GM12801 (cell line): ENCODE data around the gene ACTA2.

Experiments used
- CTCF ChIP-seq: IDR thresholded peaks from one replicate; pipeline ENCODE4 v1.5.1; 2011; ENCODE audit warnings: control low read depth; ENCODE audit not compliant: insufficient read length; ENCODE audit errors: extremely low read depth

The ACTA2 gene

GRCh38 chr10:88911116-88911515, 41.5 kb downstream of the ACTA2 start:
- no peak for TF ChIP-seq CTCF

- no peak for TF ChIP-seq CTCF
Measured at GRCh38 chr10:88908194-88908593, 44.4 kb downstream of the ACTA2 start.

DNA sequence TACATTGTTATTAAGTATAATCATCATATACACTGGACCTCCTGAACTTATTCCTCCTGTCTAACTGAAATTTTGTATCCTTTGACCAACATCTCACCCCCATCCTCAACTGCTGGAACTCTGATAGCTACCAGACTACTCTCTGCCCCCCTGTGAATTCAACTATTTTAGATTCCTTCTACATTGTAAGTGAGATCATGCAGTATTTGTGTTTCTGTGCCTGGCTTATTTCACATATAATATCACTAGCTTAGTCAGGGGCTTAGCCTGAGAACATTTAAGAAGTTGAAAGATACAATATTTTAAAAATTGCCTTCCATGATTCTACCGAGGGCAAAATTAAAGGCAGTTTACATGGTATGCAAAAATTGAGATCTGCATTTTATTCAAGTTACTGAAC, 45.7 kb downstream of the ACTA2 start:
- no peak for TF ChIP-seq CTCF

DNA sequence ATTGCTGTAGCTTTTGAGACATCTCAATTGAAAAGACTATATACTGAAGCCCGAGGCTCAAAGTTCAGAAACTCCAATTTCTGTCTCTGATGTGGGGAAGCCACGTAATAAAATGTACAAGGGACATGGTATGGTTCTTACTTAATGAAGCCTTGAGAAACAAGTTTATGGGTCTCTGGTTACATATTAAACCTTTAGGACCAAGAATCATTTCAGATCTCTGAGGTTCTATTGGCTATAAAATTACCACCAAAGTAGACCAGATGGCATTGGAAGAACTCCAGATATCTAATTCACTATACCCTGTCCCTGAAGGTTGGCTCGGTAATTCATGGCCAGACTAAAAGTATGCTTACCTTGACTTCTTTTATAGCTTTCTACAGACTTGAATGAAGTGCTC, 48.9 kb downstream of the ACTA2 start:
- no peak for TF ChIP-seq CTCF

- no peak for TF ChIP-seq CTCF
Measured at GRCh38 chr10:88901984-88902789, 50.4 kb downstream of the ACTA2 start.

DNA sequence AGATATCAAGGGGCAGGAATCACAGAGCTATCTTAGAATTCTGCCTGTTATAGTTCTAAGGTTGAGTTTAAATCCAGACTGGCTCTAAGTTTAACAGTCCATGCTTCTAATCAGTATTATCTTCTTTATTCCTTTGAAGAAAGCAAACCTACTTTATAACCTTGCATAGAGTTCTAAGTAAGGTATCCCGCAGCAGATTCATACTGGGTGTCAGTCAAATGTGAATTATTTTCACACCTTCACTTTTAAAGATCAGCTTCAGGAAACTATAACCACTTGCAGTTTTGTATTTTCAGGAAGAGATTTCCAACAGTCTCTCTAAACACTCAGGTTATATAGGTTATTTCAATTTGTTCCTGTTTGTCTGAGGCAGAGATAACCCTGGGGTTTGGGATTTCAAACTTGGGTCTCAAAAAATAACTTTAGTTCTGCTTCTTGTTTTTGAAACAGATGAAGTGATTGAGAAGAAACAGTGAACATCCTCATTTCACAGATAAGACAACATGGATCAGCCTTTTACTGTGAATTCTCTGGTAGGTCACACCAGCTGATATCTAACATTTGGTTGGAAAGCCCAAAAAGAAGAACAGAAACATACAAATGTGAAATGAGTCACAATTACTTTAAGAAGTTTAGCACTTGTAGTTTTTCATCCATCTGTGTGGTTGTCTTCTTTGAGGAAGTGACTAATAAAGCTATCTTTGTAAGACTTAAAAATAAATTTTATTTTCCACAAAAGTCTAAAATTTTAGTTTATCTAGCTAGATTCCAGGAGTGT, 51.2 kb downstream of the ACTA2 start:
- no peak for TF ChIP-seq CTCF

DNA sequence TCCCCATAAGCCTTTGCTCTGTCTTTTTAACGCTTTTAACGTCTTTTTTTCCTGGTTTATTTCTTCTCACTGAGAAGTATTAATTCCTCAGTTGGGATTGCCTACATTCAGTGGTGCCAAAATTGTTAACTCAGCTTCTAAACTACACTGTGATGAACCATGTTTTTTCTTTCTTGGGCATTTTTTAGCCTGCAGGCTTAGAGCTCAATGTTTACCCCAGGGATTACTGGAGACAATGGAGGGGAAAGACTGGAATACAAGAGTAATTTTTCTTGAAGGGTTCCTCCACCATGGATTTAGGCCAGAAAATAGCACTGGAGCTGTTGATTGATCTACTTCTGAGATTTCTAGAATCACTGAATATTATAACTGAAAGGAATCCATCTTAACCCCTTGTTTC, 52.7 kb downstream of the ACTA2 start:
- TF ChIP-seq CTCF = no peak
